ENCODE data around the gene TRIM28.

DNA sequence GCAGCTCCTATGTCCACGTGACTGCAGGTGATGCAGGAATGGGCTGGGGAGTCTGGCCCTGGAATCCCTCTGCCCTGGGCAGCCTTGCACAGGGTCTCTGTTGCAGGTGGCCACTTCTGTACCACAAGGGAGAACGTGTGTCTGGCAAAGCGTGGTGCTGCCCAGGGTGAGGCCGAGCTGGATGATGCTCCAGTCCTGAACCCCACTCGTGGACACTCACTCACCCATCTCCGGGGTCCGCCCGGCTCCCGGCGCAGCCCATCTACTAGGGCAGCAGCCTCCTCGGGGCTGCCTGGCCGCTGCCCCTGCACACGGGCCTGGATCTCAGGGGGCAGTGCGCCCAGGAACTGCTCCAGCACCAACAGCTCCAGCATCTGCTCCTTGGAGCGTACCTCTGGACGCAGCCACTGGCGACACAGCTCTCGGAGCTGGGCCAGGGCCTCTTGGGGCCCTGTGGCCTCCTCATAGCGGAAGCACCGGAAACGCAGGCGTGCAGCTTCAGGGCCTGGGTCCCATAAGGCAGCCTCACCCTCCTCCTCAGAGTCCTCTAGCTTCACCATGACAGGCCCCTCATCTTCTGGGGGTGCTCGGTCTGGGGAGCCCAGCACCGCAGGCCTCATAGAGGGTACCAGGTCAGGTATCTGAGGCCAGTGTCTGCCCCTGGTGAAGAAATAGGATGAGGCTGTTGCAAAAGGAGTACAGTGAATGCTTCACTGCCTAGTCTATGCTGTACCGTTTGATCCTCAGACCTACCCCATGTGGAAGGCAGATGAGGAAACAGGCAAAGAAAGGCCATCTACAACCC lies 27.1 kb downstream of the TRIM28 start:
- TF ChIP-seq, protein P1, sequence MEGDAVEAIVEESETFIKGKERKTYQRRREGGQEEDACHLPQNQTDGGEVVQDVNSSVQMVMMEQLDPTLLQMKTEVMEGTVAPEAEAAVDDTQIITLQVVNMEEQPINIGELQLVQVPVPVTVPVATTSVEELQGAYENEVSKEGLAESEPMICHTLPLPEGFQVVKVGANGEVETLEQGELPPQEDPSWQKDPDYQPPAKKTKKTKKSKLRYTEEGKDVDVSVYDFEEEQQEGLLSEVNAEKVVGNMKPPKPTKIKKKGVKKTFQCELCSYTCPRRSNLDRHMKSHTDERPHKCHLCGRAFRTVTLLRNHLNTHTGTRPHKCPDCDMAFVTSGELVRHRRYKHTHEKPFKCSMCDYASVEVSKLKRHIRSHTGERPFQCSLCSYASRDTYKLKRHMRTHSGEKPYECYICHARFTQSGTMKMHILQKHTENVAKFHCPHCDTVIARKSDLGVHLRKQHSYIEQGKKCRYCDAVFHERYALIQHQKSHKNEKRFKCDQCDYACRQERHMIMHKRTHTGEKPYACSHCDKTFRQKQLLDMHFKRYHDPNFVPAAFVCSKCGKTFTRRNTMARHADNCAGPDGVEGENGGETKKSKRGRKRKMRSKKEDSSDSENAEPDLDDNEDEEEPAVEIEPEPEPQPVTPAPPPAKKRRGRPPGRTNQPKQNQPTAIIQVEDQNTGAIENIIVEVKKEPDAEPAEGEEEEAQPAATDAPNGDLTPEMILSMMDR (conservative IDR thresholded peaks at IDR 0.05; ENCODE audit: low read depth, low read length), result no peak
- TF ChIP-seq EZH2 (IDR thresholded peaks at IDR 0.05; ENCODE audit: borderline replicate concordance, low read depth, low read length, poor library complexity, severe bottlenecking), result no peak
